ENCODE data around the gene TBCCD1. TPM values are rescaled to one million over a fixed set of nuclear protein-coding genes. Genes with fewer than 3 reads are reported as not detected.
"Not testable (repeated sequence)": the region's sequence is repeated elsewhere in the genome, so short reads cannot be mapped to it uniquely, and the experiment has no call there.

TBCCD1 gene
- polyA plus RNA-seq, 2 donors: 2.7 to 4.4 TPM

DNA sequence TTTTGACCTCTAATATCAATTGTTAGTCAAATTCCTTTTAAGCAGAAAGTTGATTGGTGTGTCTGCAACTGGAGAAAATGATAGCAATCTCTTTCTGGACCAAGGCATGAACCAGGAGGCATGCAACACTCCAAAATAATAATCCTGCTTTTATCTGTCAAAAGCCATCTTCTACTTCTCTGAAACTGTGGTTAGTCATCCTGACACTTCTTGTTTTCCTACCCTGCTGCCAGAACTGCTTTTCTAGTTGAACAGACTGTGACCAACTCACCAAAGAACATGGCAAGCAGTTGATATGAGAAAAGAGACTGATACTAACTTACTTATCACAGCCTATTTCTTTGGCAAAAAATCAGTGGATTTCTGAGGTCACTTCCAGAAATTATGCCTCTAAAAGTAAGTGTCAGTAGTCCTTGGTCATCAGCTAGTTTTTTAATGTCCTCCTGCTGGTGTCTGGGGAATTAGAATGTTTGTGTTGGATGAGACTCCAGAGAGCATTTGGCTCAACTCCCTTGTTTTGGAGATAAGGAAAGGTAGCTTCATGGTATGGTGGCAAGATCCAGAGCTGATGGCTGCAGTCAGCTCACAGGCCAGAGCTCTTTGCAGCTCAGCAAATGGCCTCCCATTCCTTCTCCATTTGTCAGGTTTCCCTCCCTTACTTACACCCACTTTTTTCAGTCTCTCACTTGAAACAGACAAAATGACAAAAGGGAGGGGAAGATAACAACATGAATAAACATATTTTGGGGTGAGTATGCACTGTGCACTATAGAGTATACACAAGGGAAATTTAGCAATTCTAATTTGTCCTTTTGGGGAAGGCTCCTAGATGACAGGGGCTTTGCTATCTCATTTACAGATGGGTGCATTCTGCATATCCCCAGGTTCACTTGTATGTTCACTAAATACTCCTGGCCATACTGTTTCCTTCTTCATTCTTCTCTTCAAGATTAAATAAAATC, 30.0 kb downstream of the TBCCD1 start:
- no peak overlapping the region for H3K27ac ChIP-seq (ENCODE audit: low read depth in 2 of 2, low read length in 1 of 2)
- no peak overlapping the region for H3K4me3 ChIP-seq (ENCODE audit: low read depth in 1 of 2, low read length in 2 of 2)
- no peaks in the 10 kb centered on the region for H3K9me3 ChIP-seq (ENCODE audit: control insufficient read depth in 2 of 2, insufficient read depth in 1 of 2, low read depth in 1 of 2, low read length in 1 of 2)
- H3K36me3 ChIP-seq (ENCODE audit: control insufficient read depth in 2 of 2, insufficient read depth in 2 of 2, low read length in 1 of 2): peaks cover 0 to 3% of the 10 kb centered on the region in 2 donors
- no peaks in the 10 kb centered on the region for H3K27me3 ChIP-seq (ENCODE audit: control insufficient read depth in 1 of 2, insufficient read depth in 2 of 2, low read length in 2 of 2)
- H3K4me1 ChIP-seq (ENCODE audit: control insufficient read depth in 2 of 2, insufficient read depth in 2 of 2, low read length in 1 of 2): no peaks in the 10 kb centered on the region

DNA sequence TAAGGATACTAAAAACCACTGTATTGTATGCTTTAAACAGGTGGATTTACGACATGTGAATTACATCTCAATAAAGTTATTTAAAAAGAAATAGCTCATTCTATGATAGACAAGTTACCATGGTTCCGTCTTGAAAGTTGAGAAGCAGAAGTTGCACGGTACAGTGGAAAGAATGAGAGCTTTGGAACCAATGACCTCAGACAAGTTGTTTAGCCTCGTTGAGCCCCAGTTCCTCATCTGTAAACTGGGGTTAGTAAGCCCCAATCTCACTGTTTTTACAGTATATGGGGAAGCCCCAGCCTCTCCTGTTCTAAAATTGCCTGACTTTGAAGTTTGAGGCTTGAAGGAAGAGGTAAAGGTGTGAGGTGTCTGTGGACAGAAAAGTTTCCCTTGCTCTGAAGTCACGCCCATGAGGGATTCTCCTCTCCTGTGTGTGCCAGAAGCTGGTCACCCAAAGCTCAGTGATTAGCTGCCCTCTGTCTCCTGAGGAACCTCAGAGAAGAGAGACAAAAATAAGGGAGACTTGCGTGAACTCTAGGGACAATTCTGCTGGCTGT, 32.9 kb downstream of the TBCCD1 start:
- peaks cover 0 to 3% of the 10 kb centered on the region in 2 donors for H3K36me3 ChIP-seq (ENCODE audit: control insufficient read depth in 2 of 2, insufficient read depth in 2 of 2, low read length in 1 of 2)
- H3K27me3 ChIP-seq (ENCODE audit: control insufficient read depth in 1 of 2, insufficient read depth in 2 of 2, low read length in 2 of 2): no peaks in the 10 kb centered on the region
- no peak overlapping the region for H3K4me3 ChIP-seq (ENCODE audit: low read depth in 1 of 2, low read length in 2 of 2)
- H3K4me1 ChIP-seq (ENCODE audit: control insufficient read depth in 2 of 2, insufficient read depth in 2 of 2, low read length in 1 of 2): no peaks in the 10 kb centered on the region
- no peak overlapping the region for H3K27ac ChIP-seq (ENCODE audit: low read depth in 2 of 2, low read length in 1 of 2)
- WGBS, 2 donors: 77 to 78% methylated on average over 6 of the region's 6 CpGs
- H3K9me3 ChIP-seq (ENCODE audit: control insufficient read depth in 2 of 2, insufficient read depth in 1 of 2, low read depth in 1 of 2, low read length in 1 of 2): no peaks in the 10 kb centered on the region

DNA sequence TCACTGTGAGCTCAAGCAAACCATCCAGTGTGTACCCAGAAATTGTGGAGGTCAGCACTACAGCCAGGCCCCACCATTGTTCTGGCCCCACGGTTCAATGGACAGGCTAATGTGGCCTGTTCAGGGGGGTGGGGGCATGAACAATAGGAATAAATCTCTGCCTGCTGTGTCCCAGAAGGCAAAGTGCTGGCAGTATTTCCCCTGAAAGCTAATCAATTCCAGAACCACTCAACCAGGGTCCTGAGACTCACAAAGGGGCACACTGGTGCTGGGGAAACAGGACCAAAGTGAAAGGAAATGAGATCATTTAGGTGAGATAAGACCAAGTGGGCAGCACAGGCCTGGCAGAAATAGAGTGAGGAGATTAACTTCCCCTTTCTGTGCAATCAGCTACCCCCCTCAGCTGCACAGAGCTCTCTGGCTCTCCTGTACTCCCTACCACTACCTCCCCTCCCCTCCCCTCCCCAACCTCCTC, 34.5 kb downstream of the TBCCD1 start:
- Histone ChIP-seq H3K4me1 (ENCODE audit: control insufficient read depth in 2 of 2, insufficient read depth in 2 of 2, low read length in 1 of 2) (no peaks in the 10 kb centered on the region), H3K36me3 (ENCODE audit: control insufficient read depth in 2 of 2, insufficient read depth in 2 of 2, low read length in 1 of 2) (no peaks in the 10 kb centered on the region), H3K9me3 (ENCODE audit: control insufficient read depth in 2 of 2, insufficient read depth in 1 of 2, low read depth in 1 of 2, low read length in 1 of 2) (no peaks in the 10 kb centered on the region), H3K4me3 (ENCODE audit: low read depth in 1 of 2, low read length in 2 of 2) (no peak overlapping the region), H3K27ac (ENCODE audit: low read depth in 2 of 2, low read length in 1 of 2) (no peak overlapping the region), H3K27me3 (ENCODE audit: control insufficient read depth in 1 of 2, insufficient read depth in 2 of 2, low read length in 2 of 2) (no peaks in the 10 kb centered on the region)
- WGBS, 2 donors: 52 to 60% methylated on average over 1 of the region's 1 CpG

DNA sequence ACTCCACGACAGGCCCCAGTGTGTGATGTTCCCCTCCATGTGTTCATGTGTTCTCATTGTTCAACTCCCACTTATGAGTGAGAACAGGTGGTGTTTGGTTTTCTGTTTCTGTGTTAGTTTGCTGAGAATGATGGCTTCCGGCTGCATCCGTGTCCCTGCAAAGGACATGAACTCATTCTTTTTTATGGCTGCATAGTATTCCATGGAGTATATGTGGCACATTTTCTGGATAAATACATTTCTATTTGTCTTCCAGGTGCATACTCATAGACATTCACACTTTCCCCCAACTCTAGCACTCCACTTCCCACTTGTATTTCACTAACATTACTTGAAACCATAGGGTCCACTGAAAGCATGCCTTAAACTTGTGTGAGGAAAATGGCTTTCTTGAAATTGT, 35.4 kb downstream of the TBCCD1 start:
- not testable (repeated sequence) for H3K27ac ChIP-seq (ENCODE audit: low read depth in 2 of 2, low read length in 1 of 2); H3K4me1 ChIP-seq (ENCODE audit: control insufficient read depth in 2 of 2, insufficient read depth in 2 of 2, low read length in 1 of 2); H3K4me3 ChIP-seq (ENCODE audit: low read depth in 1 of 2, low read length in 2 of 2); H3K36me3 ChIP-seq (ENCODE audit: control insufficient read depth in 2 of 2, insufficient read depth in 2 of 2, low read length in 1 of 2); H3K27me3 ChIP-seq (ENCODE audit: control insufficient read depth in 1 of 2, insufficient read depth in 2 of 2, low read length in 2 of 2); H3K9me3 ChIP-seq (ENCODE audit: control insufficient read depth in 2 of 2, insufficient read depth in 1 of 2, low read depth in 1 of 2, low read length in 1 of 2)
- WGBS, 2 donors: 93 to 98% methylated on average over 3 of the region's 3 CpGs

DNA sequence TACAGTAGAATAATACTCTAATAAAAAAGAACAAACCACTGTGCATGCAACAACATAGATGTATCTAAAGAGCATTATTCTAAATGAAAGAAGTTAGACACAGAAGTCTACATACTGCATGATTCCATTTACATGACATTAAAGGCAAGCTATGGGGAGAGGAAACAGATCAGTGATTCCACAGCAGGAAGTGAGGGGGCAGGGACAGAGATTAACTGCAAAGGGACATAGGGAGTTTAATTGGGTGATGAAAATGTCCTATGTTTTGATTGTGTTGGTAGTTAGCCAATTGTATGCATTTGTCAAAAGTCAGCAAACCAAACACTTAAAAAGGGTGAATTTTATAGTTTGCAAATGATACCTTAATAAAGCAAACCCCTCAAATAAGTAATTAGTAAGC, 36.7 kb downstream of the TBCCD1 start:
- no peak overlapping the region for H3K4me3 ChIP-seq (ENCODE audit: low read depth in 1 of 2, low read length in 2 of 2)
- H3K36me3 ChIP-seq (ENCODE audit: control insufficient read depth in 2 of 2, insufficient read depth in 2 of 2, low read length in 1 of 2): no peaks in the 10 kb centered on the region
- no peak overlapping the region for H3K27ac ChIP-seq (ENCODE audit: low read depth in 2 of 2, low read length in 1 of 2)
- no peaks in the 10 kb centered on the region for H3K27me3 ChIP-seq (ENCODE audit: control insufficient read depth in 1 of 2, insufficient read depth in 2 of 2, low read length in 2 of 2)
- no peaks in the 10 kb centered on the region for H3K9me3 ChIP-seq (ENCODE audit: control insufficient read depth in 2 of 2, insufficient read depth in 1 of 2, low read depth in 1 of 2, low read length in 1 of 2)
- H3K4me1 ChIP-seq (ENCODE audit: control insufficient read depth in 2 of 2, insufficient read depth in 2 of 2, low read length in 1 of 2): no peaks in the 10 kb centered on the region

DNA sequence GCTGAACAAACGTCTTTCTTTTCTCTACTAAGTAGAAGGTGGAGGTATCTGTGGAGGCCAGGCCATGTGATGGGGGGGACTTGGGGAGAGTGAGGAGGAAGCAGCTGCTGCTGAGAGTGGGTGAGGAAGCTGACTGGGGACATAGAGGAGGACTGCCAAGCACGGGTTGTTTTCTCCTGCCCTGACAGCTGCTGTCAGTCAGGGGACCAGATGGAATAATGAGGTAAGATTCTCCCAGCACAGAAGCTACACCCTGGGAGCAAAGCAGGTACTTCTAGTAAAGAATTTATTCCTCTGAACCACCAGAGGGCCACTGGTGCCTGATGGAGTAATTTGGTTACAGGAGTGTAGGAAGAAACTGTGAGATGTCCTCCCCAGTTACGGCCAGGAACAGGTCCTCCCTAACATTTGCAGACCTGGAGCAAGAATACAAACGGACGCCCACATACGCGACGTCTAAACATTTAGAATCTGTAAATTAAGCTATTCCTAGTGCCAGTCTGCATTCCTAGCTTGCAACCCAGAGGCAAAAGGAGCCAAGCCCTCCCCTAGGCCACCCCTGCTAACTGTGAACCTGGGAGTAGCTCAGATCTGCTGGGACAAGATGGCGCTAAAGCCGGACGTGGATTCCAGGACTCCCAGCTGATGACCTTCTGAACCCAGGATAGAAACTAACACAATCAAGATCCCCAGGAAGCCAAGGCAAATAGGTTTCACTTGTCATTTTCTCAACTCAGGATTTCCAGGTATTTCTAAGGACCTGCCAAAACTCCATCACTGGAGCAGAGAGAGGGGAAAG, 37.7 kb downstream of the TBCCD1 start:
- H3K4me3 ChIP-seq (ENCODE audit: low read depth in 1 of 2, low read length in 2 of 2): no peak overlapping the region
- no peaks in the 10 kb centered on the region for H3K4me1 ChIP-seq (ENCODE audit: control insufficient read depth in 2 of 2, insufficient read depth in 2 of 2, low read length in 1 of 2)
- H3K36me3 ChIP-seq (ENCODE audit: control insufficient read depth in 2 of 2, insufficient read depth in 2 of 2, low read length in 1 of 2): no peaks in the 10 kb centered on the region
- H3K27ac ChIP-seq (ENCODE audit: low read depth in 2 of 2, low read length in 1 of 2): no peak overlapping the region
- H3K9me3 ChIP-seq (ENCODE audit: control insufficient read depth in 2 of 2, insufficient read depth in 1 of 2, low read depth in 1 of 2, low read length in 1 of 2): no peaks in the 10 kb centered on the region
- 82 to 84% methylated on average over 11 of the region's 11 CpGs for WGBS, 2 donors
- no peaks in the 10 kb centered on the region for H3K27me3 ChIP-seq (ENCODE audit: control insufficient read depth in 1 of 2, insufficient read depth in 2 of 2, low read length in 2 of 2)

DNA sequence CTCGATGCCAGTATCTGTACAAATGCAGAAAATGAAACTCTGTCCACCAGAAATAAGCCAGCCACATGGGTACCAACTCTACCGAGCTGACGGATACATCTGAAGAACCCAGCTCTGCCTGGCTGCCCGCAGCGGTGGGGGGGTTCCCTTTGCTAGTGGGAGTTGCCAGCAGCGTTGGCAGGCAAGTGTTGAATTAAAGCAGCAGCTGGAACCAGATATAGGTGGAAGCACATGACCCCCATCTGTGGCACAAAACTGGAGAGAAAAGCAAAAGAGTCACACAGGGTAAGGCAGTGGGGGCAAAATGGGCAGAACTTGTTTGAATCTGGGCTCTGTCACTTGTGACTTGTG, 40.9 kb downstream of the TBCCD1 start:
- H3K27me3 ChIP-seq (ENCODE audit: control insufficient read depth in 1 of 2, insufficient read depth in 2 of 2, low read length in 2 of 2): no peaks in the 10 kb centered on the region
- H3K27ac ChIP-seq (ENCODE audit: low read depth in 2 of 2, low read length in 1 of 2): no peak overlapping the region
- no peaks in the 10 kb centered on the region for H3K9me3 ChIP-seq (ENCODE audit: control insufficient read depth in 2 of 2, insufficient read depth in 1 of 2, low read depth in 1 of 2, low read length in 1 of 2)
- H3K4me1 ChIP-seq (ENCODE audit: control insufficient read depth in 2 of 2, insufficient read depth in 2 of 2, low read length in 1 of 2): no peaks in the 10 kb centered on the region
- no peak overlapping the region for H3K4me3 ChIP-seq (ENCODE audit: low read depth in 1 of 2, low read length in 2 of 2)
- WGBS, 2 donors: 71 to 91% methylated on average over 6 of the region's 6 CpGs
- no peaks in the 10 kb centered on the region for H3K36me3 ChIP-seq (ENCODE audit: control insufficient read depth in 2 of 2, insufficient read depth in 2 of 2, low read length in 1 of 2)

DNA sequence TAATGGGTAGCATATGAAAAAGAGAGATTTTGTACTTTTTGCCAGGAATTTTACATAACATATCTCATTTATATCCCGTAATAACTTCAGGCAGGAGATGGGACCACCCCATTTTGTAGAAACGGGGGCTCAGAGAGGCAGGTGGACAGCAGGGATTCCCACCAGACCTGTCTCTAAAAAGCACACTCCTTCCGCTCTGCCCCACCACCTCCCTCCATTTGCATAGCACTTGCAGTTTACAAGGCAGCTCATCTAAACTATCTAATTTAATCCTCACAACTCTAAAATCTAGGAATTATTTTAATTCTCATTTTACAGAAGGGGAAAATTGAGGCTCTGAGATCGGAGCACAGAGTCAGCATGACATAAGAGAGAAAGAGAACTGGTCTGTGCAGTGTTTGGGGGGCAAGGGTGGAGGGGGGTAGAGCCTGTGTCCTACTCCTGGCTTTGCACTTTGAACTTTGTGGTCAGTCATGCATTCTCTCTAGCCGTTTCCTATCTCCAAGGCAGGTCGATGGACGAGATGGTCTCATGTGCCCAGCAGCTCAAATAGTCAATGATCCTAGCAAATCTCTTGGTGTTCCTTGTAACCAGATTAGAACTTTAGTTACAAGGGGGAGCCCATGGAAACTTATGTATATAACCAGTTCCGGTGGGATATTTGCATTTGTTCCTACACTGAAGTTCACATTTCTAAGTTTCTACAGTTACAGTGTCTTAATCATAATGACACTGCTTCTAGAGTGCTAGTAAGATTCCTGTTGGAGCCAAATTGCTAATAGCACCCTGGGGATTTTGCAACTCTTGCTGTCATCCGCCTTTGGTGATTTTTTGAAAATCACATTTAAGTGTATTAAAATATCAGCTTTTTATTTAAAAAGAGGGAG, 41.5 kb downstream of the TBCCD1 start:
- H3K36me3 ChIP-seq (ENCODE audit: control insufficient read depth in 2 of 2, insufficient read depth in 2 of 2, low read length in 1 of 2): no peaks in the 10 kb centered on the region
- no peak overlapping the region for H3K27ac ChIP-seq (ENCODE audit: low read depth in 2 of 2, low read length in 1 of 2)
- no peak overlapping the region for H3K4me3 ChIP-seq (ENCODE audit: low read depth in 1 of 2, low read length in 2 of 2)
- no peaks in the 10 kb centered on the region for H3K4me1 ChIP-seq (ENCODE audit: control insufficient read depth in 2 of 2, insufficient read depth in 2 of 2, low read length in 1 of 2)
- H3K9me3 ChIP-seq (ENCODE audit: control insufficient read depth in 2 of 2, insufficient read depth in 1 of 2, low read depth in 1 of 2, low read length in 1 of 2): no peaks in the 10 kb centered on the region
- no peaks in the 10 kb centered on the region for H3K27me3 ChIP-seq (ENCODE audit: control insufficient read depth in 1 of 2, insufficient read depth in 2 of 2, low read length in 2 of 2)
- 70 to 75% methylated on average over 9 of the region's 9 CpGs for WGBS, 2 donors

DNA sequence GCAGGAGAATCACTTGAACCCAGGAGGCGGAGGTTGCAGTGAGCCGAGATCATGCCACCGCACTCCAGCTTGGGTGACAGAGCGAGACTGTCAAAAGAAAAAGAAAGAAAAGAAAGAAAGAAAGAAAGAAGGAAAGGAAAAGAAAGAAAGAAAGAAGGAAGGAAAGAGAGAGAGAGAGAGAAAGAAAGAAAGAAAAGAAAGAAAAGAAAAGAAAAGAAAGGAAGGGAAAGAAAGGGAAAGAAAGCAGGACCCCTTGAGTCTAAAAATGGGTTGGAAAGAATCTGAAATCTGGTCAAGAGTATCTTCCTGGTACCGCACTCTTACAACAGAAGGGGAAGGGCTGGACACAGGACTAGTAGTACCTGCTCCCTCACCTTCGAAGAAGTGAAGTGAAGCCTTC, 42.5 kb downstream of the TBCCD1 start:
- WGBS, 2 donors: 91 to 93% methylated on average over 6 of the region's 6 CpGs
- Histone ChIP-seq H3K9me3 (ENCODE audit: control insufficient read depth in 2 of 2, insufficient read depth in 1 of 2, low read depth in 1 of 2, low read length in 1 of 2) (no peaks in the 10 kb centered on the region), H3K4me1 (ENCODE audit: control insufficient read depth in 2 of 2, insufficient read depth in 2 of 2, low read length in 1 of 2) (no peaks in the 10 kb centered on the region), H3K36me3 (ENCODE audit: control insufficient read depth in 2 of 2, insufficient read depth in 2 of 2, low read length in 1 of 2) (no peaks in the 10 kb centered on the region), H3K4me3 (ENCODE audit: low read depth in 1 of 2, low read length in 2 of 2) (no peak overlapping the region), H3K27ac (ENCODE audit: low read depth in 2 of 2, low read length in 1 of 2) (no peak overlapping the region), H3K27me3 (ENCODE audit: control insufficient read depth in 1 of 2, insufficient read depth in 2 of 2, low read length in 2 of 2) (no peaks in the 10 kb centered on the region)

Measured in esophagus (tissue), 2 donors.